ENCODE data around the gene CELSR1.

GRCh38 chr22:46437671-46438440, 99.6 kb downstream of the CELSR1 start:
- no peak for TF ChIP-seq CTCF (IDR thresholded peaks at IDR 0.05)
- no peak for TF ChIP-seq REST (IDR thresholded peaks at IDR 0.05; ENCODE audit: insufficient read depth in 1 of 2, low read depth in 2 of 2, low read length in 1 of 2)
- TF ChIP-seq POLR2AphosphoS5 (IDR thresholded peaks at IDR 0.05; ENCODE audit: low read depth, low read length) = no peak
- TF ChIP-seq TCF7L2 (IDR thresholded peaks at IDR 0.05; ENCODE audit: low read depth, low read length) = no peak
- no peak for TF ChIP-seq SIN3A (IDR thresholded peaks at IDR 0.05; ENCODE audit: borderline replicate concordance, insufficient read depth, low read depth, low read length)
